Measurements from ENCODE around the gene PSMC4.

DNA sequence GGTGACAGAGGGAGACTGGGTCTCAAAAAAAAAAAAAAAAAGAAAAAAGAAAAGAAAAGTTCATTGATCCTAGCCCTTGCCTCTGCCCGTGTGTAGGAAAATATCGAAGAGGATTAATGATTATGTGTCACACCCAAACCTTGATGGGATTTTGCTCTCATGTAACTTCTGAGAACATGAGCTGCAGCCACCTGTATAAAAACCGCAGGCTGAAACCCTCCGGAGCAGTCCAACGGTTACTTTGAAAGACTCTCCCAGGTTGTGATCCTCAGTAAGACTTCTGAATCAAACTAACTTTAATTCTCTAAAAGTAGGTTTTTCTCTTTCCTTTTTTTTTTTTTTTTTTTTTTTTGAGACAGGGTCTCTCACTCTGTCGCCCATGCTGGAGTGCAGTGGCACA, 4.3 kb upstream of the PSMC4 start:
- no peak for TF ChIP-seq EP300 (IDR thresholded peaks at IDR 0.05; ENCODE audit: low read depth)
- no peak for TF ChIP-seq POLR2AphosphoS5 (IDR thresholded peaks at IDR 0.05)
- TF ChIP-seq, protein P1, sequence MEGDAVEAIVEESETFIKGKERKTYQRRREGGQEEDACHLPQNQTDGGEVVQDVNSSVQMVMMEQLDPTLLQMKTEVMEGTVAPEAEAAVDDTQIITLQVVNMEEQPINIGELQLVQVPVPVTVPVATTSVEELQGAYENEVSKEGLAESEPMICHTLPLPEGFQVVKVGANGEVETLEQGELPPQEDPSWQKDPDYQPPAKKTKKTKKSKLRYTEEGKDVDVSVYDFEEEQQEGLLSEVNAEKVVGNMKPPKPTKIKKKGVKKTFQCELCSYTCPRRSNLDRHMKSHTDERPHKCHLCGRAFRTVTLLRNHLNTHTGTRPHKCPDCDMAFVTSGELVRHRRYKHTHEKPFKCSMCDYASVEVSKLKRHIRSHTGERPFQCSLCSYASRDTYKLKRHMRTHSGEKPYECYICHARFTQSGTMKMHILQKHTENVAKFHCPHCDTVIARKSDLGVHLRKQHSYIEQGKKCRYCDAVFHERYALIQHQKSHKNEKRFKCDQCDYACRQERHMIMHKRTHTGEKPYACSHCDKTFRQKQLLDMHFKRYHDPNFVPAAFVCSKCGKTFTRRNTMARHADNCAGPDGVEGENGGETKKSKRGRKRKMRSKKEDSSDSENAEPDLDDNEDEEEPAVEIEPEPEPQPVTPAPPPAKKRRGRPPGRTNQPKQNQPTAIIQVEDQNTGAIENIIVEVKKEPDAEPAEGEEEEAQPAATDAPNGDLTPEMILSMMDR (IDR thresholded peaks at IDR 0.05), result no peak
